ENCODE data around the gene APOH. TPM values are rescaled to one million over a fixed set of nuclear protein-coding genes. Genes with fewer than 3 reads are reported as not detected.

The APOH gene
- total RNA-seq, 1 donor from 2014 or later = not detected

DNA sequence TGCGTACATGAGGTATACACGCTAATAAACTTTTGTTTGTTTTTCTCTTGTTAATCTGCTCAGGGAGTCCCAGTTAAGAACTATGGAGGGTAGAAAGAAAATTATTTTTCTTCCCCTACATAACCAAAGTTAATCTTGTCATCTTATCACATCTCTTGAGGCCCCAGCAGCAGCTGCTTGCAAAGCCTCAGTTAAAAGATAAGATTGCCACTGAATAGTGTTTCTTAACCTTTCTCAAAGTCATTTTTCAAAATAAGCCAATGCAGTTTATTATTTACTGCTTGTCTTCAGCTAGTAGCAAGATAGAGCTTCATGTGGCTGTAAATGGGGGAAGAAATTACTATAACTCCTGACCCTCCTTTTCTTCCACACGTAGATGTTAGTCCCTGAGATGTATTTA is 21.5 kb upstream of the APOH start:
- intact Hi-C loops (cut with micrococcal nuclease) = no loop called here
- ATAC-seq (ENCODE audit: low read depth) (no peak), DNase-seq (no peak)
- no peak overlapping the region for H3K27ac Mint-ChIP-seq
- no peak overlapping the region for H3K4me3 Mint-ChIP-seq
- H3K27me3 Mint-ChIP-seq = no peaks in the 10 kb centered on the region
- no peak for TF ChIP-seq CTCF (IDR thresholded peaks at IDR 0.05)
- ChIA-PET CTCF (no interaction called here), POLR2A (no interaction called here)
- H3K36me3 Mint-ChIP-seq (ENCODE audit: low read depth) = no peaks in the 10 kb centered on the region
- no peaks in the 10 kb centered on the region for H3K9me3 Mint-ChIP-seq
- peaks cover 9% of the 10 kb centered on the region for H3K4me1 Mint-ChIP-seq

- H3K4me3 Mint-ChIP-seq = no peak overlapping the region
- H3K9me3 Mint-ChIP-seq = no peaks in the 10 kb centered on the region
- no peak for TF ChIP-seq CTCF (IDR thresholded peaks at IDR 0.05)
- no peak for ATAC-seq (ENCODE audit: low read depth)
- H3K27ac Mint-ChIP-seq = no peak overlapping the region
- ChIA-PET CTCF (no interaction called here), POLR2A (no interaction called here)
- no peak for DNase-seq
- no peaks in the 10 kb centered on the region for H3K27me3 Mint-ChIP-seq
- H3K36me3 Mint-ChIP-seq (ENCODE audit: low read depth) = no peaks in the 10 kb centered on the region
- peaks cover 9% of the 10 kb centered on the region for H3K4me1 Mint-ChIP-seq
- intact Hi-C loops (cut with micrococcal nuclease) = no loop called here
Observed at GRCh38 chr17:66248285-66248684, 19.1 kb upstream of the APOH start.

- Mint-ChIP-seq H3K9me3 (no peaks in the 10 kb centered on the region), H3K4me3 (no peak overlapping the region), H3K27ac (no peak overlapping the region), H3K36me3 (ENCODE audit: low read depth) (no peaks in the 10 kb centered on the region), H3K27me3 (no peaks in the 10 kb centered on the region), H3K4me1 (peaks cover 7% of the 10 kb centered on the region)
- intact Hi-C loops (cut with micrococcal nuclease) = no loop called here
- ChIA-PET POLR2A (no interaction called here), CTCF (no interaction called here)
- DNase-seq (no peak), ATAC-seq (ENCODE audit: low read depth) (no peak)
- TF ChIP-seq CTCF (IDR thresholded peaks at IDR 0.05) = no peak
Observed at GRCh38 chr17:66241839-66242238, 12.6 kb upstream of the APOH start.

- H3K36me3 Mint-ChIP-seq (ENCODE audit: low read depth) = no peaks in the 10 kb centered on the region
- no peak overlapping the region for H3K4me3 Mint-ChIP-seq
- H3K27me3 Mint-ChIP-seq = no peaks in the 10 kb centered on the region
- no peak for TF ChIP-seq CTCF (IDR thresholded peaks at IDR 0.05)
- no peak overlapping the region for H3K27ac Mint-ChIP-seq
- CTCF ChIA-PET = no interaction called here
- H3K4me1 Mint-ChIP-seq = no peaks in the 10 kb centered on the region
- intact Hi-C loops (cut with micrococcal nuclease) = no loop called here
- DNase-seq = no peak
- no peaks in the 10 kb centered on the region for H3K9me3 Mint-ChIP-seq
- ATAC-seq (ENCODE audit: low read depth) = no peak
- POLR2A ChIA-PET = no interaction called here
Observed at GRCh38 chr17:66240630-66241029, 11.4 kb upstream of the APOH start.

GRCh38 chr17:66240013-66240412 is 10.8 kb upstream of the APOH start:
- no peak for ATAC-seq (ENCODE audit: low read depth)
- H3K27ac Mint-ChIP-seq = no peak overlapping the region
- no peaks in the 10 kb centered on the region for H3K36me3 Mint-ChIP-seq (ENCODE audit: low read depth)
- intact Hi-C loops (cut with micrococcal nuclease) = no loop called here
- ChIA-PET POLR2A (no interaction called here), CTCF (no interaction called here)
- H3K4me3 Mint-ChIP-seq = no peak overlapping the region
- H3K9me3 Mint-ChIP-seq = no peaks in the 10 kb centered on the region
- no peak for TF ChIP-seq CTCF (IDR thresholded peaks at IDR 0.05)
- H3K4me1 Mint-ChIP-seq = no peaks in the 10 kb centered on the region
- no peak for DNase-seq
- H3K27me3 Mint-ChIP-seq = peaks cover 2% of the 10 kb centered on the region

All from activated B cell treated with CpG ODN at 0.5 μM for 24 hours (primary cell).